ENCODE data around the gene ALDH1B1. TPM values are rescaled to one million over a fixed set of nuclear protein-coding genes. Genes with fewer than 3 reads are reported as not detected.

Gene ALDH1B1
- total RNA-seq, 1 donor from 2014 or later, result 10.5 TPM

DNA sequence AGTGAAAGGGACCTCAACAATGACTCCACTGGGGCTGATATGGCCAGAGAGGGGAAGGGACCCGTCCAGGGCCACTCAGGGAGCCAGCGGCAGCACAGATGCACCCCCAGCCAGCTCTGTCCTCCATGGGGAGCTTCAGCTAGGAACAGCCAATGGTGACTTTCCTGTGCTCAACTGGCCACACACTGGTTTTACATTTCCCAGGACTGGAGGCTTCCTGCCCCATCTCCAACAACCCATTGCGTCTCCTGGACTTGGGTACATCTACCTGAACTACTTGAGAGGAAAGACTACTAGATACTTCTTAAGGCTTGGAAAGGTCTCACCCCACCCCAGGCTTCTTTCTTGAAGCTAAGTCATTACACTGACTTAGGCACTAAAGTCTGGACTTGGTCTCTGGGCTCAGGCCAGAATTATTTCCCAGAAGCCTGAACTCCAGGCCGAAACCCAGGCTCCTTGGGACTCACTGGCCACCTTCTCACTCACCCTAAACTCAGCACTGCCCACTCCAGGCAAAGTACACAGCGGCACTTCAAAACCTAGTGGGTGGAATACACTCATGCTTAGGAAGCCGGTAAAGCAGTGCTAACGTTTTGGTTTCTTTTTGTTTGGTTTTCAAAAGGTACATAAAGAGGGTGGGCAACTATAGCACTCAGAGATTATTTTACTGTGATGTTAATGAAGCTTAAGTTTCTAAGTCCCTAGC, 30.2 kb downstream of the ALDH1B1 start:
- no peak for DNase-seq (ENCODE audit: extremely low spot score, unreplicated experiment)
- Mint-ChIP-seq H3K27me3 (ENCODE audit: unreplicated experiment) (peaks cover 21% of the 10 kb centered on the region), H3K27ac (ENCODE audit: unreplicated experiment) (no peak overlapping the region), H3K9me3 (ENCODE audit: unreplicated experiment) (no peaks in the 10 kb centered on the region), H3K4me1 (ENCODE audit: unreplicated experiment) (peaks cover 19% of the 10 kb centered on the region), H3K36me3 (ENCODE audit: unreplicated experiment) (no peaks in the 10 kb centered on the region), H3K4me3 (ENCODE audit: unreplicated experiment) (no peak overlapping the region)
- TF ChIP-seq, protein P1, sequence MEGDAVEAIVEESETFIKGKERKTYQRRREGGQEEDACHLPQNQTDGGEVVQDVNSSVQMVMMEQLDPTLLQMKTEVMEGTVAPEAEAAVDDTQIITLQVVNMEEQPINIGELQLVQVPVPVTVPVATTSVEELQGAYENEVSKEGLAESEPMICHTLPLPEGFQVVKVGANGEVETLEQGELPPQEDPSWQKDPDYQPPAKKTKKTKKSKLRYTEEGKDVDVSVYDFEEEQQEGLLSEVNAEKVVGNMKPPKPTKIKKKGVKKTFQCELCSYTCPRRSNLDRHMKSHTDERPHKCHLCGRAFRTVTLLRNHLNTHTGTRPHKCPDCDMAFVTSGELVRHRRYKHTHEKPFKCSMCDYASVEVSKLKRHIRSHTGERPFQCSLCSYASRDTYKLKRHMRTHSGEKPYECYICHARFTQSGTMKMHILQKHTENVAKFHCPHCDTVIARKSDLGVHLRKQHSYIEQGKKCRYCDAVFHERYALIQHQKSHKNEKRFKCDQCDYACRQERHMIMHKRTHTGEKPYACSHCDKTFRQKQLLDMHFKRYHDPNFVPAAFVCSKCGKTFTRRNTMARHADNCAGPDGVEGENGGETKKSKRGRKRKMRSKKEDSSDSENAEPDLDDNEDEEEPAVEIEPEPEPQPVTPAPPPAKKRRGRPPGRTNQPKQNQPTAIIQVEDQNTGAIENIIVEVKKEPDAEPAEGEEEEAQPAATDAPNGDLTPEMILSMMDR (IDR thresholded peaks at IDR 0.05), result no peak

DNA sequence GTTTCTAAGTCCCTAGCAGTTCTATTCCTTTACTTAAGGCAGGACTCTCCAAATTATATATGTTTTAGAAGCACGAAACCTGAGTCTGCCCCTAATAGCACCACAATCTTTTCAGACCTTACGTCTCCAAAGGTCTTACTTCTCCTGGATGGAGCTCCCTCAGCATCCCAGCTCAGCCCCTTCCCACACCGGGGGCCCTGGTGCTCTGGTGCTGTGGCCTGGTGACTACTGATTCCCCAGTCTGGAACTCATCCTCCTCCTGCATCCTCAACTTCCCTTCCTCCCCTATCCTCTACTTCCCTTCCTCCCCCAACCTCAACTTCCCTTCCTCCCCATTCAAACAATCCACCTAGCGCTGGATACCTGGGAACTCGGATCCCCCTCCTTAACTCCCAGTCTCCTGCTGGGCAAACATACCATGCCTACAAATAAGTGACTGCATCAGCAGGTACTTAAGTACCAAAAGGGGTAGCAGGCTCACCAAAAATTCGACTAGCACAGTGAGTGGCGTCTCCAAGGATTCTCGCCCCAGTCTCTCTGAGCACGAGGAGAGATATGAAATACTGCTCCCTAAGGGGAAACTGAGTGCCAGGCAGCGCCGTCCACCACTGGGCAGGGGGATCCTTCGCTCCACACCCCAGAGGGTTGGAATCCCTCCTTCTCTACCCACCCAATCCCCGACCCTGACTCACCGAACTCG, 30.9 kb downstream of the ALDH1B1 start:
- H3K27ac Mint-ChIP-seq (ENCODE audit: unreplicated experiment), result no peak overlapping the region
- TF ChIP-seq, protein P1 (IDR thresholded peaks at IDR 0.05), result no peak
- no peaks in the 10 kb centered on the region for H3K9me3 Mint-ChIP-seq (ENCODE audit: unreplicated experiment)
- H3K36me3 Mint-ChIP-seq (ENCODE audit: unreplicated experiment), result no peaks in the 10 kb centered on the region
- peak overlapping the region; percentile 47 for H3K4me3 Mint-ChIP-seq (ENCODE audit: unreplicated experiment)
- peaks cover 19% of the 10 kb centered on the region for H3K4me1 Mint-ChIP-seq (ENCODE audit: unreplicated experiment)
- no peak for DNase-seq (ENCODE audit: extremely low spot score, unreplicated experiment)
- H3K27me3 Mint-ChIP-seq (ENCODE audit: unreplicated experiment), result peaks cover 28% of the 10 kb centered on the region

DNA sequence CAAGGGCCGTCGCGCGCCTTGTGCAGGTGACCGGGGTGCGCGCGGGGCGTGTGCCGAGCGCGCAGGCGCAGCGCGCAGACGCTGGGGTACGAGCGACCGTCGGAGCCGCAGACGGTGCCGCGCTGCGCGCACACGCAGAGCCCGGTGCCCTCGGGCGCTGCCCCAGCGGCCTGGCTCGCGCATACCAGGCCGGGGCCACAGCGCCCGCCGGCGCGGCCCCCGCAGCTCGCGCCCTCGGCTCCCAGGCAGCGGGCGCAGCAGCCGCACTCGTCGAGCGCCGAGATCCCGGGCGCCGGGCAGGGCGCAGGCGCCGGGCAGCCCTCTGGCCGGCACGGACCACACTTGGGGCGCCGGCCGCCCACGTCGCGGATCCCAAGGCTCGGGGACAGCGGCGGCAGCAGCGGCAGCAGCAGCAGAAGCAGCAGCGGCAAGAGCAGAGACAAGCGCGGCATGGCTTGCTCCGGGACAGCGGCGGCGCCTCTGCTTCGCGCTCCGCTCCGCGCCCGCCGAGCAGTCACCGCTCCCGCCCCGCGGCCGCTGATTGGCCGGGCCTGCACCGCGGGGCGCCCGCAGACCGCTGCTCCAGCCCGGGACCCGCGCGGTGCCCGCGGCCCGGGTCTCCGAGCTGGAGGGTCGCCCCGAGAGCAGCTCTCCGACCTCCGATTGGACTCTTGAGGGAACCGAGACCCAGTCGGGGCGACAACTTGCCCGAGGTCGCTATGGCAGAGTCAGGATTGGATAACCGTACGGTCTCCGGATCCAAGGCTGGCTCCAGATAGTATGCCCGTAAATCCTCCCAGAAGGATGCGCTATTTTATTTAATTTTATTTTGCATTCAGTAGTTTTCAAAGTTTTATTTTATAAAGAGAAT, 31.7 kb downstream of the ALDH1B1 start, which contains the start of gene IGFBPL1:
Gene IGFBPL1 (minus strand): TSS at position 482 of the 871 bp plus-strand sequence. CDS start 30 bp downstream, at position 452.
- TF ChIP-seq, protein P1 (IDR thresholded peaks at IDR 0.05), result no peak
- Mint-ChIP-seq H3K27ac (ENCODE audit: unreplicated experiment) (no peak within 1 kb of the TSS), H3K4me3 (ENCODE audit: unreplicated experiment) (peak within 1 kb of the TSS; percentile 59), H3K4me1 (ENCODE audit: unreplicated experiment) (peaks cover 19% of the 10 kb centered on the region), H3K27me3 (ENCODE audit: unreplicated experiment) (peaks cover 28% of the 10 kb centered on the region), H3K36me3 (ENCODE audit: unreplicated experiment) (no peaks in the 10 kb centered on the region), H3K9me3 (ENCODE audit: unreplicated experiment) (no peaks in the 10 kb centered on the region)
- no peak for DNase-seq (ENCODE audit: extremely low spot score, unreplicated experiment)

DNA sequence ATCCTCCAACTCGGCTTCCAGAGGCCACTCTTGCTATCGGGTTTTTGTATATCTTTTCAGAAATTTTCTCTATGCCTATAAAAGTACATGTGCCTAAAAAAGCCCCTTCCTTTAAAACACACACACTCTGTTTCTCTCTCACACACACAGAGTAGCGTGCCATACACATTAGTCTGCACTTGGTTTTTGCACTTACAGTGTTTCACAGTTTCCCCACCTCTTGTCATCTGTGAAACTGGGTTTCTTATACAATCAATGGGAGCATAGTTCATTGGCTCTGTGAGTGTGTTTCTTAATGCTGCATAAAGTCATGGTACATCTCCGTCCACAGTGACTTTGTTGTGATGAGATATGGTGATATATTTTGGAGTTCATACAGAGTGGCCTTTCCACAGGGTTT, 32.4 kb downstream of the ALDH1B1 start:
- Mint-ChIP-seq H3K4me1 (ENCODE audit: unreplicated experiment) (peaks cover 19% of the 10 kb centered on the region), H3K36me3 (ENCODE audit: unreplicated experiment) (no peaks in the 10 kb centered on the region), H3K27me3 (ENCODE audit: unreplicated experiment) (peaks cover 25% of the 10 kb centered on the region), H3K9me3 (ENCODE audit: unreplicated experiment) (no peaks in the 10 kb centered on the region), H3K27ac (ENCODE audit: unreplicated experiment) (no peak overlapping the region), H3K4me3 (ENCODE audit: unreplicated experiment) (no peak overlapping the region)
- TF ChIP-seq, protein P1 (IDR thresholded peaks at IDR 0.05), result no peak
- no peak for DNase-seq (ENCODE audit: extremely low spot score, unreplicated experiment)
